ENCODE data around the gene PNLDC1.
"Not testable (repeated sequence)": the region's sequence is repeated elsewhere in the genome, so short reads cannot be mapped to it uniquely, and the experiment has no call there.

The PNLDC1 gene

DNA sequence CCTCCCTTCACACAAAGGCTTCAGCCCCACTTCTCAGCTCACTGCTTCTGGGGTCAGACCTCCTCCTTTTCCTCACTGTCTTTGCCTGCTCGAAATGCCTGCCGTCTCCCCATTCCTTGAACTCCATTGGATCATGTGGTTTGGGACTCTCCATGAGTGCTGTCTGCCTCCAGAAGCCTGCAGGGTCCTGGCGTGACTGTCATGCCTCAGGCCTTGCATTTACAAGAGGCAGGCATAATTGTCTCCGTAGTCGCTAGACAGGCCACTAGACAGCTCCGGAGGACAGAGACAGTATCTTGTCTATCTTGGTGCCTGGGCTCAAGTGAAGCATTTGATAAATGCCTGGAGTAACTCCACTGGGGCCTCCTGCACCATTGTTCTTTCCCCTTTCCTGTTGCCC, 15.3 kb downstream of the PNLDC1 start:
- TF ChIP-seq, protein P1, sequence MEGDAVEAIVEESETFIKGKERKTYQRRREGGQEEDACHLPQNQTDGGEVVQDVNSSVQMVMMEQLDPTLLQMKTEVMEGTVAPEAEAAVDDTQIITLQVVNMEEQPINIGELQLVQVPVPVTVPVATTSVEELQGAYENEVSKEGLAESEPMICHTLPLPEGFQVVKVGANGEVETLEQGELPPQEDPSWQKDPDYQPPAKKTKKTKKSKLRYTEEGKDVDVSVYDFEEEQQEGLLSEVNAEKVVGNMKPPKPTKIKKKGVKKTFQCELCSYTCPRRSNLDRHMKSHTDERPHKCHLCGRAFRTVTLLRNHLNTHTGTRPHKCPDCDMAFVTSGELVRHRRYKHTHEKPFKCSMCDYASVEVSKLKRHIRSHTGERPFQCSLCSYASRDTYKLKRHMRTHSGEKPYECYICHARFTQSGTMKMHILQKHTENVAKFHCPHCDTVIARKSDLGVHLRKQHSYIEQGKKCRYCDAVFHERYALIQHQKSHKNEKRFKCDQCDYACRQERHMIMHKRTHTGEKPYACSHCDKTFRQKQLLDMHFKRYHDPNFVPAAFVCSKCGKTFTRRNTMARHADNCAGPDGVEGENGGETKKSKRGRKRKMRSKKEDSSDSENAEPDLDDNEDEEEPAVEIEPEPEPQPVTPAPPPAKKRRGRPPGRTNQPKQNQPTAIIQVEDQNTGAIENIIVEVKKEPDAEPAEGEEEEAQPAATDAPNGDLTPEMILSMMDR (IDR thresholded peaks at IDR 0.05; ENCODE audit: low read depth, low read length), result no peak
- H3K4me3 ChIP-seq (ENCODE audit: low read depth, low read length), result no peak overlapping the region

DNA sequence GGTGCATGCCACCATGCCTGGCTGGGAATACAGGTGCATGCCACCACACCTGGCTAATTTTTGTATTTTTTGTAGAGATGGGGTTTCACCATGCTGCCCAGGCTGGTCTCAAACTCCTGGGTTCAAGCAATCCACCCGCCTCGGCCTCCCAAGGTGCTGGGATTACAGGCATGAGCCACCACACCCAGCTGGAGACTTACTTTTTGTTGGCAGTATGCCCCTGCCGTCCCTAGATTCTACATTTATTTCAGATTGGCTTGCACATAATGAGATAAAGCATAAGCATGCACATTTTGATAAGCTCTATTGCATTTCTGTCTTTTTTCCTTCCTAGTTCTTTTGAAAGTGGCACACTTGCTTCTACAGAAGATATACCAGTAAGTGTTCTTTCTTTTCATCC, 16.7 kb downstream of the PNLDC1 start:
- H3K4me3 ChIP-seq (ENCODE audit: low read depth, low read length), result not testable (repeated sequence)

DNA sequence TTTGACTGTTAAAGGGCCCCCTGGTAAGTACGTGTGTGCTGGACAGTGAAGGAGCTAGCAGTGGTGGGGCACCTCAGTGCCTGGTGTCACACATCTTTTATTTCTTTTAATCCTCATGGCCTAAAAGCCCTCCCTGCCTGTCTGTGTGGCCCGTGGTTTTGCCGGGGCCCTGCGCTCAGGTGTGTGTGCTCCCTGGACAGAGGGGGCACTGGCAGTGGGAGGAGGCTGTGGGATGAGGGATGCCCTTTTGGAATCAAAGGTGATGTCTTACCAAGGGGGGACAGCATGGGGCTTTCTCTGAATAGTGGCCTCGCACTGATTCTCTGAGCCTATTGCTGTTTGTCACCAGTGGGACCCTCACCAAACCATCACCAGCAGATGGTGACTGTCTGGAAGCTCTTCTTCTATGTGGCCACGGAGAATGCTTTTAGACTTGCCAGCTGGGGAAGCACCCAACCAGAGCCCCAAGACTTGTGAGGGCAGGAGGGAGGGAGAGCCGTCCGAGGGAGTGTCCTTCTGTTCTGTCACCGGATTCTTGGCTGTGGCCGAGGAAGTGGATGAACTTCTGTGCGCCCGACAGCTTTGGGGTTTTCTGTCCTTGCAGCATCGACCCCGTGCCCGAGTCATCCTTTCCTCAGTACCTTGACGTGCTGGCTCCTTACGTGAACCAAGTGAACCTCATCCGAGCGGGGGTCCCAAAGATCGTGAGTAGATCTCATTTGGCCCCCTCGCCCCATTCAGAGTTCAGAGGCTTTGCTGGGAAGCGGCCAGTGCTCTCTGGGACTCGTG, 18.1 kb downstream of the PNLDC1 start:
- no peak overlapping the region for H3K4me3 ChIP-seq (ENCODE audit: low read depth, low read length)
- TF ChIP-seq, protein P1 (IDR thresholded peaks at IDR 0.05; ENCODE audit: low read depth, low read length), result no peak

DNA sequence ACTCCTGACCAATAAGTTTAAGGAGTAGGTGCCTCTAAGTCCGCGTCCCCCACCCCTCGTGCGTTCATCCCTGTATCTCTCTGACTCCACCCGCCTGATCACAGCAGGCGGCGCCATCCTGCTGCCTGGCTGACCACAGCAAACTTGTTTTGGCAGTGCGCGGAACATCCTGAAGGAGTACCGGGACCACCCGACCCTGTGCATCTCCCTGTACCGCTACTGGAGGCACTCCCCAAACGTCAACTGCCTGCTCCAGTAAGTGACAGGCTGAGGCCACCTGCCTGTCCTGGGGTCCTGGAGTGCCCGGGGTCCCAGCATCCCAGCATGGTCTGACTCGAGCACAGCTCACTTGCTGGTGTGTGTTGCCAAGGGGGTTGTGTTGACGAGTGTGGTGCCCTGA, 19.0 kb downstream of the PNLDC1 start:
- TF ChIP-seq, protein P1 (IDR thresholded peaks at IDR 0.05; ENCODE audit: low read depth, low read length), result no peak
- no peak overlapping the region for H3K4me3 ChIP-seq (ENCODE audit: low read depth, low read length)

DNA sequence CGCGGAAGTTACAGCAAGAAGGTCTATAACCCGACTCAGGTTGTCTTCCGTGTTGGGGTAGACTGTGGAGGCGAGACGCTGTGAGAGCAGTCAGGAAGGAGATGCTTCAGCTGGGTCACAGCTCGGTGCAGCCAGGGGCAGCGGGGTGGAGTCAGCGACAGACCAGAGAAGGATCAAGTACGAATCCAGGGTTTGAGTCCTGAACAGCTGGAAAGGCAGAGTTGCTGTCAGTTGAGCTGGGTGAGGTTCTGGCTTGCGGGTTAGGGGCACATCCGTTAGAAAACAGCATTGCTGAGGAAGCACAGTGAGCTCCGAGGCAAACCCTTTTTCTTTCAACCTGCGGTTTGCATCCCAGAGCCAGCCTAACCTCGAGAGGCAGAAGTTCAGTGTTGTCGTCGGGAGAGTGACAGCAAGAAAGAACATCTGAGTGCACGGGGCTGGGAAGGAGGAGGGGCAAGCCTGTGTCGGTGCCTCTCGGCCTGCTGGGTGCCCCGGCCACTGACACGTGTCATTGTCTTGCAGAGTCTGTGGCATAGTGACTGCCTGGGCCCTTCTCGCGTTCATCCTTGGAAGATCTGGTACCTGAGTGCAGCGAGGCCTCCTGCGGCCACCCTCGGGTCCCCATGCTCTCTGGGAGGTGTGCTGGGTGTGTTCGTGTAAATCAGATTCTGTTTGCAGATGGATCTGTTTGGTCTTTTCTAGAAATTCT, 20.0 kb downstream of the PNLDC1 start:
- no peak overlapping the region for H3K4me3 ChIP-seq (ENCODE audit: low read depth, low read length)
- TF ChIP-seq, protein P1 (IDR thresholded peaks at IDR 0.05; ENCODE audit: low read depth, low read length), result no peak

DNA sequence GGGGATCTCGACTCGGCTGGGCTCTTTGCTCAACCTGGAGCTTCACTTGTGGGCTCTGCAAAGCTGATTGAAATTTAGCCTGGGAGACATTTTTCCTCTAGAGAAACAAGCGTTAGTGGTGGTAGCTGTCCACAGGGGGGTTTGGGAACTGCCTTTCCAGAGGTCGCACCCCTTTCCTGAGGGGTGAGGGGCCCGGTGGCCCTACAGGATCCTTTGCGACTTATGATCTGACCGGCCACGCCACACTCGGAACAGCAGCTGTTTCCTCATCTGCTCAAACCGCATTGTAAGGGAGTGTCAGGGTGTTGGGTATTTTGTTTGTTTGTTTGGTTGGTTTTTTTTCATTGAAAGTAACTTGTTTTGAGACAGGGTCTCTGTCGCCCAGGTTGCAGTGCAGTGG, 21.0 kb downstream of the PNLDC1 start:
- H3K4me3 ChIP-seq (ENCODE audit: low read depth, low read length), result no peak overlapping the region
- TF ChIP-seq, protein P1 (IDR thresholded peaks at IDR 0.05; ENCODE audit: low read depth, low read length), result no peak

DNA sequence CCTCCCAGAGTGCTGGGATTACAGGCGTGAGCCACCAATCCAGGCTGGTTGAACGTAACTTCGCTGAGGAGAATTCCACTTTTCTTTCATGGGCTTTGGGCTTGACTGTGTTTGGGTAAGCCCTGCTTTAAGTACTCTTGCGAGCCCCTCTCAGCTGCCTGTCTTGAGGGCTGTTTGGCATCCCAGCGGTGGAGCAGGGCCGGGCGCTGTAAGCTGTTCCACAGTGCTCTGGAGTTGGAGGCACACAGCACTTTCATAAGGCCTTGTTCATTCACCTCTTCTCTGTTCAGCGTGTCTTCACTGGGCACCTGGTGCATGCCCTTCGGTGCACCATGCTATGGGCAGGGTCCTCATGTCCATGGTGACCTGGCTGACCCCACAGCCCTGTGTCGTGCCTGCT, 21.6 kb downstream of the PNLDC1 start:
- TF ChIP-seq, protein P1 (IDR thresholded peaks at IDR 0.05; ENCODE audit: low read depth, low read length), result no peak
- no peak overlapping the region for H3K4me3 ChIP-seq (ENCODE audit: low read depth, low read length)

Data from WI38 (cell line).